NCI-H2196 treated with DMSO at 0.1 percent for 48 hours (cell line): ENCODE measurements around the gene CROCC2.

Experiments
- DNase-seq: peaks from one replicate; lab custom pipeline; 2025; ENCODE audit not compliant: unreplicated experiment; lab: John Stamatoyannopoulos, UW

CROCC2 gene

GRCh38 chr2:240906141-240906910 is at the start of gene CROCC2:
Gene CROCC2 (plus strand): TSS chr2:240906336. CDS start chr2:240906514, 178 bp downstream.
- DNase-seq = no peak

- peak; percentile 16 for DNase-seq
Measured at GRCh38 chr2:240857039-240858008, 48.8 kb upstream of the CROCC2 start.

- no peak for DNase-seq
Measured at GRCh38 chr2:240858321-240858720, 47.8 kb upstream of the CROCC2 start.

- DNase-seq = no peak
Measured at GRCh38 chr2:240858871-240859270, 47.3 kb upstream of the CROCC2 start.

- no peak for DNase-seq
Measured at GRCh38 chr2:240861547-240861946, 44.6 kb upstream of the CROCC2 start.

GRCh38 chr2:240864475-240864874 is 41.7 kb upstream of the CROCC2 start:
- no peak for DNase-seq

GRCh38 chr2:240865391-240865790 is 40.7 kb upstream of the CROCC2 start:
- no peak for DNase-seq

GRCh38 chr2:240868286-240869108 is 37.6 kb upstream of the CROCC2 start, which contains the start of gene AGXT:
Gene AGXT (plus strand): TSS chr2:240868824. CDS start chr2:240868866, 42 bp downstream.
- peak; percentile 12 for DNase-seq

GRCh38 chr2:240869109-240869955 is 36.8 kb upstream of the CROCC2 start:
- DNase-seq = no peak

GRCh38 chr2:240869956-240870875 is 35.9 kb upstream of the CROCC2 start:
- DNase-seq = no peak

- no peak for DNase-seq
Measured at GRCh38 chr2:240871071-240871958, 34.8 kb upstream of the CROCC2 start.

GRCh38 chr2:240872317-240873097 is 33.6 kb upstream of the CROCC2 start:
- DNase-seq = no peak

GRCh38 chr2:240873098-240873788 is 32.9 kb upstream of the CROCC2 start:
- DNase-seq = no peak

GRCh38 chr2:240873805-240874714 is 32.1 kb upstream of the CROCC2 start:
- DNase-seq = no peak

GRCh38 chr2:240874715-240875227 is 31.4 kb upstream of the CROCC2 start:
- no peak for DNase-seq
